Central memory CD8-positive, alpha-beta T cell (primary cell): ENCODE measurements around the gene CFTR.
"Not testable (repeated sequence)": the region's sequence is repeated elsewhere in the genome, so short reads cannot be mapped to it uniquely, and the experiment has no call there.

Experiments used
- ATAC-seq: fragments of 150-1000 bp; cut with Tn5 transposase; replicated peaks from 2 replicates; pipeline ENCODE4 v1.10.0; 2022; ENCODE audit warnings: mild to moderate bottlenecking, moderate FRiP score, moderate number of reproducible peaks; ENCODE audit not compliant: poor library complexity, severe bottlenecking; ENCODE audit errors: extremely low read depth
- DNase-seq, 2 donors: peaks; one replicate each; pipeline ENCODE4 v3.0.0; 2021; ENCODE audit warnings: low spot score in 2 of 2
- H3K27ac Mint-ChIP-seq: one replicate; pipeline ENCODE4 v1.8.0; 2022; ENCODE audit warnings: low read depth, mild to moderate bottlenecking, moderate library complexity, mixed read lengths
- H3K27me3 Mint-ChIP-seq: one replicate; pipeline ENCODE4 v1.8.0; 2022; ENCODE audit warnings: mixed read lengths
- H3K36me3 Mint-ChIP-seq: one replicate; pipeline ENCODE4 v1.8.0; 2022; ENCODE audit warnings: mild to moderate bottlenecking, moderate library complexity, mixed read lengths; ENCODE audit not compliant: insufficient read depth
- H3K4me1 Mint-ChIP-seq: one replicate; pipeline ENCODE4 v1.8.0; 2022; ENCODE audit warnings: mixed read lengths
- H3K4me3 Mint-ChIP-seq: one replicate; pipeline ENCODE4 v1.8.0; 2022; ENCODE audit warnings: mild to moderate bottlenecking, moderate library complexity, mixed read lengths
- H3K9me3 Mint-ChIP-seq: one replicate; pipeline ENCODE4 v1.8.0; 2022; ENCODE audit warnings: mixed read lengths

CFTR gene

DNA sequence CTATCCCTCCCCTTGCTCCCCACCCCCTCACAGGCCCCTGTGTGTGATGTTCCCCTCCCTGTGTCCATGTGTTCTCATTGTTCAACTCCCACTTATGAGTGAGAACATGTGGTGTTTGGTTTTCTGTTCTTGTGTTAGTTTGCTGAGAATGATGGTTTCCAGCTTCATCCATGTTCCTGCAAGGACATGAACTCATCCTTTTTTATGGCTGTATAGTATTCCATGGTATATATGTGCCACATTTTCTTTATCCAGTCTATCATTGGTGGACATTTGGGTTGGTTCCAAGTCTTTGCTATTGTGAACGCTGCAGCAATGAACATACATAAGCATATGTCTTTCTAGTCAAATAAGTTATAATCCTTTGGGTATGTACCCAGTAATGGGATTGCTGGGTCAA, 37.4 kb downstream of the CFTR start:
- ATAC-seq, result not testable (repeated sequence)

DNA sequence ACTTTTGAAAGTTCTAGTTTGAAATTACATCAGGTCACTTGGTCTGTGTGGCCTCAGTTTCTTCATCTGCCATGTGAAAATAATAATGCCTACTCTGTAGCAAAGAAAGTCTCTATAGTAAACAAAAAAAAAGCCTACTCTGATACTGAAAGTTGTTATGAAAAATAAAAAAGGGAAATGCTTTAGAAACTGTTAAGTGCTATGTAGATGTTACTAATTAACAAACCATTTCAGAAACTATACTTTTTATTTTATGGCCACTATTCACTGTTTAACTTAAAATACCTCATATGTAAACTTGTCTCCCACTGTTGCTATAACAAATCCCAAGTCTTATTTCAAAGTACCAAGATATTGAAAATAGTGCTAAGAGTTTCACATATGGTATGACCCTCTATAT, 50.6 kb downstream of the CFTR start:
- H3K4me3 Mint-ChIP-seq, result no peak overlapping the region
- H3K9me3 Mint-ChIP-seq, result no peaks in the 10 kb centered on the region
- ATAC-seq, result no peak
- H3K4me1 Mint-ChIP-seq, result no peaks in the 10 kb centered on the region
- no peaks in the 10 kb centered on the region for H3K36me3 Mint-ChIP-seq
- DNase-seq, result no peak
- H3K27ac Mint-ChIP-seq, result no peak overlapping the region
- no peaks in the 10 kb centered on the region for H3K27me3 Mint-ChIP-seq

More for the DNA sequence above, 37.4 kb downstream of the CFTR start:
- not testable (repeated sequence) for H3K36me3 Mint-ChIP-seq, H3K4me3 Mint-ChIP-seq, H3K4me1 Mint-ChIP-seq, DNase-seq, H3K27me3 Mint-ChIP-seq, H3K9me3 Mint-ChIP-seq, H3K27ac Mint-ChIP-seq

DNA sequence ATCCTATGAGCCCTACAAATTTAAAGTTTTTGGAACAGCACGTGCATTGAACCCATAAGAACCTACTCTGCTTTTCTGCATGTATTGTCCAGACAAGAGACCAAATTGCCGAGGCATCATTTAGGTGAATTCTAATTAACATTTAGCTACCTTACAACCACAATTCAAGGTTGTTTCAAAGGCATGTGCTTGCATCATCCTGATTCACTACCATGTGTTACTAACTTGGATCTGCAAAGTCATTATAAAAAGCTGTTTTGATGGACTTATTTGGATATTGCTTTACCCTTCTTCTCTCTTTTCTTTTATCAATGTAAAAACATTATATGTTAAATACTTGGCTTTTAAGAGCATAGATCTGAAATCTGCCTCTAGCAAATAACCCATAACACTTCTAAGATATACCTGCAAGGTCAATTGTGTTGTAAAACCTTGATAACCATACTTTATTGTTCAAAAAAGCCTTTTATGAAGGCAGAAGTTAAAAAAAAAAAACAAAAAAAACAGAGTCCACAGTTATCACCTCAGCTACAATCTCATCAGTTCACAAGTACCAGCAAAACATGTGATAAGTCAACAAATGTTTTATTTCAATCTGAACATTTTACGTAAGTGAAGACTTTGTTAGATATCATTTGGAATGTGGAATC, 51.9 kb downstream of the CFTR start:
- Mint-ChIP-seq H3K9me3 (no peaks in the 10 kb centered on the region), H3K27ac (no peak overlapping the region), H3K4me1 (no peaks in the 10 kb centered on the region), H3K36me3 (no peaks in the 10 kb centered on the region), H3K27me3 (no peaks in the 10 kb centered on the region), H3K4me3 (no peak overlapping the region)
- no peak for ATAC-seq
- DNase-seq, result no peak

DNA sequence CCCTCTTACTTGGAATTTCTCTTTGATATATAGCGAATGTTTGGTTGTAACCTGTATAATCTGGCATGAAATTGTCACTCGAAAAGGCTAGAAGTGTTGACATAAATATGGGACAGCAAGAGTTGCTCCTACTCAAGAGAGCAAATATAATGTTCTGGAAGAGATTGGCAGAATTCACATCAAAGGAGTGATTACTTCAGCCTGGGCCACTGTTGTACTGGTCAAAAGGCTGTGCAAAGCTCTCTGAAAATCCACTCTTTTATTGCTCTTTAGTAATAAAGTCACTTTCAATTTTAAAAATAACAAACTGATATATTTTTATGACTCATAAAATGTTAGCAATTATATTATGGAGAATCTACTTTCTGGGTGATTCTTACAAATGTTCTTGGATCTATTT, 58.2 kb downstream of the CFTR start:
- Mint-ChIP-seq H3K4me3 (no peak overlapping the region), H3K9me3 (peaks cover 5% of the 10 kb centered on the region), H3K27me3 (no peaks in the 10 kb centered on the region), H3K27ac (no peak overlapping the region), H3K4me1 (no peaks in the 10 kb centered on the region), H3K36me3 (no peaks in the 10 kb centered on the region)
- ATAC-seq (no peak), DNase-seq (no peak)

DNA sequence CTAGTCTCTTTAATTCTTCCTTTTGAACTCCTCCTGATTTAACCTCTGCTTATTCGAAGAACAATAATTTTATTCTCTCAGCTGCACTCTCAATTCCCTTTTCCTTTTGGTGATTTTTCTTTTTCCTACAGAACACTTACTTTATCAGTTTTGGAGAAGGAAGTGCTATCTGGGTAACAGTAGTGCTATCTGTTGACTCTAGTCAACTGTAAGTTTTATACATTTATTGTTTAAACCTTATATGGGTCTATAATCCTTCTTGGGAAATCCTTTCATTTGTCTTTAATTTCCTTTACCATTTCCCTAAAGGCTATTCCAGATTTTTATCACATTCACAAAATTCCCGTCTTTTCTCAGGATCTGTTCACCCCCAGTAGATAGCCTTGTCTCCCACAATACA, 64.2 kb downstream of the CFTR start:
- Mint-ChIP-seq H3K4me1 (no peaks in the 10 kb centered on the region), H3K36me3 (no peaks in the 10 kb centered on the region), H3K27ac (no peak overlapping the region), H3K9me3 (peaks cover 5% of the 10 kb centered on the region), H3K27me3 (no peaks in the 10 kb centered on the region), H3K4me3 (no peak overlapping the region)
- DNase-seq, result no peak
- no peak for ATAC-seq

DNA sequence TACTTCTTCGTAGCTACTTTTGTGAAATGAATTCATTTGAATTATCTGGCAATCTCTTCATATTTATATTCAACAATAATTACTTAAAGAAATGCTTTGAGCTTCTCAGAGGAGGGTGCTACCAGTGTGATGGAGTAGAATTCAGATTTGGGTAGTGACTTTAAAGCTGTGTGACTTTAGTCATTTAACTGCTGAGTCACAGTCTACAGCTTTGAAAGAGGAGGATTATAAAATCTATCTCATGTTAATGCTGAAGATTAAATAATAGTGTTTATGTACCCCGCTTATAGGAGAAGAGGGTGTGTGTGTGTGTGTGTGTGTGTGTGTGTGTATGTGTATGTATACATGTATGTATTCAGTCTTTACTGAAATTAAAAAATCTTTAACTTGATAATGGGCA, 68.2 kb downstream of the CFTR start:
- Mint-ChIP-seq H3K36me3 (no peaks in the 10 kb centered on the region), H3K9me3 (peaks cover 6% of the 10 kb centered on the region), H3K27ac (no peak overlapping the region), H3K27me3 (no peaks in the 10 kb centered on the region), H3K4me3 (no peak overlapping the region), H3K4me1 (no peaks in the 10 kb centered on the region)
- DNase-seq (no peak), ATAC-seq (no peak)

DNA sequence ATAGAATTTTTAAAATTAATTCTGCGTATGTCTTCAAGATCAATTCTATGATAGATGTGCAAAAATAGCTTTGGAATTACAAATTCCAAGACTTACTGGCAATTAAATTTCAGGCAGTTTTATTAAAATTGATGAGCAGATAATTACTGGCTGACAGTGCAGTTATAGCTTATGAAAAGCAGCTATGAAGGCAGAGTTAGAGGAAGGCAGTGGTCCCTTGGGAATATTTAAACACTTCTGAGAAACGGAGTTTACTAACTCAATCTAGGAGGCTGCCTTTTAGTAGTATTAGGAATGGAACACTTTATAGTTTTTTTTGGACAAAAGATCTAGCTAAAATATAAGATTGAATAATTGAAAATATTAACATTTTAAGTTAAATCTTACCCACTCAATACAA, 70.8 kb downstream of the CFTR start:
- ATAC-seq (no peak), DNase-seq (no peak)
- no peak overlapping the region for H3K4me3 Mint-ChIP-seq
- no peaks in the 10 kb centered on the region for H3K36me3 Mint-ChIP-seq
- no peaks in the 10 kb centered on the region for H3K4me1 Mint-ChIP-seq
- H3K9me3 Mint-ChIP-seq, result peaks cover 15% of the 10 kb centered on the region
- no peaks in the 10 kb centered on the region for H3K27me3 Mint-ChIP-seq
- H3K27ac Mint-ChIP-seq, result no peak overlapping the region

DNA sequence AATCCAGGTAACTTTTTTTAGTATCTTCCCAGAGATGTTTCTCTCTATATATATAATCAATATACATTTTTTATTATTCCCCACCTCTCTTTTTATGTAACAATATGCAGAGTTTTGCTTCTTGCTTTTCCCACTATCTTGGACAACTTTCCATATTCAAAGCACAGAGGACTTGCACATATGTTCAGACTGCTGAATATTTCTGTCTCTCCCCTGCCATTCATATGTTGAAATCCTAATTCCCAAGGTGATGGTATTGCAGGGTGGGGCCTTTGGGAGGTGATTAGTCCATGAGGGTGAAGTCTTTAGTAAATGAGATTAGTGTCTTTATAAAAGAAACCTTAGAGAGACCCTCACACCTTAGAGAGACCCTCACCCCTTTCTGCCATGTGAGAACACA, 72.8 kb downstream of the CFTR start:
- Mint-ChIP-seq H3K4me3 (no peak overlapping the region), H3K9me3 (peaks cover 15% of the 10 kb centered on the region), H3K4me1 (no peaks in the 10 kb centered on the region), H3K27ac (no peak overlapping the region), H3K27me3 (no peaks in the 10 kb centered on the region), H3K36me3 (no peaks in the 10 kb centered on the region)
- DNase-seq (no peak), ATAC-seq (no peak)

DNA sequence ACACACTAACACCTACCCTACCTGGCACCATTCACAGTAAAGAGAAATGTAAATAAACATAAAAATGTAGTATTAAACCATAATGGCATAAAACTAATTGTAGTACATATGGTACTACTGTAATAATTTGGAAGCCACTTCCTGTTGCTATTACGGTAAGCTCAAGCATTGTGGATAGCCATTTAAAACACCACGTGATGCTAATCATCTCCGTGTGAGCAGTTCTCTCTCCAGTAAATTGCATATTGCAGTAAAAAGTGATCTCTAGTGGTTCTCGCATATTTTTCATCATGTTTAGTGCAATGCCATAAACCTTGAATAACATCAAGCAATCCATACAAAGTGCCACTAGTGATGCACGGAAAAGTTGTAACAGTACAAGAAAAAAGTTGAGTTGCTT, 75.4 kb downstream of the CFTR start:
- ATAC-seq (no peak), DNase-seq (no peak)
- no peaks in the 10 kb centered on the region for H3K27me3 Mint-ChIP-seq
- no peak overlapping the region for H3K4me3 Mint-ChIP-seq
- H3K9me3 Mint-ChIP-seq, result peaks cover 9% of the 10 kb centered on the region
- H3K27ac Mint-ChIP-seq, result no peak overlapping the region
- no peaks in the 10 kb centered on the region for H3K4me1 Mint-ChIP-seq
- H3K36me3 Mint-ChIP-seq, result no peaks in the 10 kb centered on the region

DNA sequence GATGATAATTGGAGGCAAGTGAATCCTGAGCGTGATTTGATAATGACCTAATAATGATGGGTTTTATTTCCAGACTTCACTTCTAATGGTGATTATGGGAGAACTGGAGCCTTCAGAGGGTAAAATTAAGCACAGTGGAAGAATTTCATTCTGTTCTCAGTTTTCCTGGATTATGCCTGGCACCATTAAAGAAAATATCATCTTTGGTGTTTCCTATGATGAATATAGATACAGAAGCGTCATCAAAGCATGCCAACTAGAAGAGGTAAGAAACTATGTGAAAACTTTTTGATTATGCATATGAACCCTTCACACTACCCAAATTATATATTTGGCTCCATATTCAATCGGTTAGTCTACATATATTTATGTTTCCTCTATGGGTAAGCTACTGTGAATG, 79.6 kb downstream of the CFTR start:
- Mint-ChIP-seq H3K4me1 (no peaks in the 10 kb centered on the region), H3K27ac (no peak overlapping the region), H3K4me3 (no peak overlapping the region), H3K36me3 (no peaks in the 10 kb centered on the region), H3K27me3 (no peaks in the 10 kb centered on the region), H3K9me3 (peaks cover 7% of the 10 kb centered on the region)
- DNase-seq, result no peak
- ATAC-seq, result no peak

DNA sequence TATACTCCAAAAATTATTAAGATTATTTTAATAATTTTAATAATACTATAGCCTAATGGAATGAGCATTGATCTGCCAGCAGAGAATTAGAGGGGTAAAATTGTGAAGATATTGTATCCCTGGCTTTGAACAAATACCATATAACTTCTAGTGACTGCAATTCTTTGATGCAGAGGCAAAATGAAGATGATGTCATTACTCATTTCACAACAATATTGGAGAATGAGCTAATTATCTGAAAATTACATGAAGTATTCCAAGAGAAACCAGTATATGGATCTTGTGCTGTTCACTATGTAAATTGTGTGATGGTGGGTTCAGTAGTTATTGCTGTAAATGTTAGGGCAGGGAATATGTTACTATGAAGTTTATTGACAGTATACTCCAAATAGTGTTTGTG, 80.2 kb downstream of the CFTR start:
- Mint-ChIP-seq H3K27ac (no peak overlapping the region), H3K36me3 (no peaks in the 10 kb centered on the region), H3K4me3 (no peak overlapping the region), H3K27me3 (no peaks in the 10 kb centered on the region), H3K4me1 (no peaks in the 10 kb centered on the region), H3K9me3 (peaks cover 5% of the 10 kb centered on the region)
- DNase-seq (no peak), ATAC-seq (no peak)

DNA sequence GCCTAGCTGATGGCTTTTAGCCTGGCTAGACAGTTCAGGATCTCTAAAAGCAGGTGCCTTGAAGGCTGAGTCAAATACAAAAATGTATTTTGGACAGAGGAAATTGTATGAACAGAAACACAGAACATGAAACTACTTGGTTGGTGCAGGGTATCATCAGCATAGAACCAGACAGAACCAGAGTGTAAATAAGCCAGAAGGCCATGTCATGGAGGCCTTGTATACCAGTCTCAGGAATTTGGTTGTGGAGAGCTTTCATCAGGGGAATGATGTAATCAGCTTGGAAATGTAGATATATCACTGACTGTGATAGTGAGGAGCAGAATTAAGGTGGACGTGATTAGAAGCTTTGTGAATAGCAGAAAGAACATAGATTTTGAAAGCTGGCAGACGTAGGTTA, 82.9 kb downstream of the CFTR start:
- H3K4me3 Mint-ChIP-seq, result no peak overlapping the region
- H3K27ac Mint-ChIP-seq, result no peak overlapping the region
- peaks cover 5% of the 10 kb centered on the region for H3K9me3 Mint-ChIP-seq
- no peaks in the 10 kb centered on the region for H3K27me3 Mint-ChIP-seq
- H3K36me3 Mint-ChIP-seq, result no peaks in the 10 kb centered on the region
- no peak for ATAC-seq
- DNase-seq, result no peak
- H3K4me1 Mint-ChIP-seq, result no peaks in the 10 kb centered on the region

DNA sequence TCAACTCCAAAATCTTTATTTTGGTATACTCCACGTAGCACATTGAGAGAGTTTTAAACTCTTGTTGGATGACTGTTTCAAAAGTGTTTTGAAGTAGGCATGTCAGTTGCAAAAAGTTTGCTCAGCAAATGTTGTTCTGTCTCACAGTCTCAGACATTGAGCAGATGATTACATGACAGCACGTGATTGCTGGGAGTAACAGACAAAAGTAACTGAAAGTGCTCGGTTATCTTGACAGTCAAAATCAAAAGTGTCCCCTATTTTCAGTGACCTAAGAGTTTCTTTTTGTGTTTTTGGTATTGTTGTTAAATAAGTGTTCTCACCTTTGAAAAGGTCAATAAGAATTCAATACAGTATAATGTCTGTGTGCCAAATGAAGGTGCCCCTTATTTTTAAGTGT, 84.3 kb downstream of the CFTR start:
- no peak overlapping the region for H3K4me3 Mint-ChIP-seq
- DNase-seq, result no peak
- ATAC-seq, result no peak
- H3K9me3 Mint-ChIP-seq, result peaks cover 5% of the 10 kb centered on the region
- no peaks in the 10 kb centered on the region for H3K27me3 Mint-ChIP-seq
- no peaks in the 10 kb centered on the region for H3K36me3 Mint-ChIP-seq
- no peaks in the 10 kb centered on the region for H3K4me1 Mint-ChIP-seq
- H3K27ac Mint-ChIP-seq, result no peak overlapping the region

DNA sequence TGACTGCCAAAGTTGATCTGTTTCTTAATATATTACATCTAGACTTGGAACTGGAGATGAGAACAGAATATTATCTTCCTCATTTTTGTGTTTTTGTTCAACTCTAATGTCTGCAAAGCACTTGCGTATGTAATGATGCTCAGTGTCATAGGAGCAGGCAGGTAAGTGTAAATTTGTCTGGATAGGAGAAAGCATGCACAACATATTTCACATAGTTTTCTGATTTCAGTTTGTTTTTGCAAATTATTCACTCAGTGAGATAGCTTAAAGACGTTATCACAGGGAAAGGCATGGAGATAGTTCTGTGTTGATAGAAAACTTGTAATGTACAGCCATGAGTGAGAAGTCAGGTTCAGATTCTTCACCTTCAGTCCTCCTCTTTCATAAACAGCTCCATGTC, 84.8 kb downstream of the CFTR start:
- ATAC-seq (no peak), DNase-seq (no peak)
- H3K36me3 Mint-ChIP-seq, result no peaks in the 10 kb centered on the region
- H3K27me3 Mint-ChIP-seq, result no peaks in the 10 kb centered on the region
- no peak overlapping the region for H3K27ac Mint-ChIP-seq
- no peaks in the 10 kb centered on the region for H3K4me1 Mint-ChIP-seq
- H3K4me3 Mint-ChIP-seq, result no peak overlapping the region
- peaks cover 5% of the 10 kb centered on the region for H3K9me3 Mint-ChIP-seq
